HG03045 (cell line): Measurements from ENCODE around the gene ZNF470.

Source experiments
- ATAC-seq: cut with Tn5 transposase; IDR thresholded peaks from one replicate; pipeline ENCODE4 v1.9.1; 2021; ENCODE audit warnings: mild to moderate bottlenecking, moderate library complexity; ENCODE audit not compliant: unreplicated experiment

Gene ZNF470

GRCh38 chr19:56567274-56568120, at the start of gene ZNF470:
ZNF470 (plus strand) TSS chr19:56567468; CDS start chr19:56570312, 2,844 bp downstream.
- ATAC-seq = peak; percentile 98

- ATAC-seq = no peak
Observed at GRCh38 chr19:56525214-56525860, 41.9 kb upstream of the ZNF470 start.

GRCh38 chr19:56537442-56537841, 29.8 kb upstream of the ZNF470 start:
- ATAC-seq = no peak

GRCh38 chr19:56538254-56538760, 29.0 kb upstream of the ZNF470 start:
- peak; percentile 81 for ATAC-seq

DNA sequence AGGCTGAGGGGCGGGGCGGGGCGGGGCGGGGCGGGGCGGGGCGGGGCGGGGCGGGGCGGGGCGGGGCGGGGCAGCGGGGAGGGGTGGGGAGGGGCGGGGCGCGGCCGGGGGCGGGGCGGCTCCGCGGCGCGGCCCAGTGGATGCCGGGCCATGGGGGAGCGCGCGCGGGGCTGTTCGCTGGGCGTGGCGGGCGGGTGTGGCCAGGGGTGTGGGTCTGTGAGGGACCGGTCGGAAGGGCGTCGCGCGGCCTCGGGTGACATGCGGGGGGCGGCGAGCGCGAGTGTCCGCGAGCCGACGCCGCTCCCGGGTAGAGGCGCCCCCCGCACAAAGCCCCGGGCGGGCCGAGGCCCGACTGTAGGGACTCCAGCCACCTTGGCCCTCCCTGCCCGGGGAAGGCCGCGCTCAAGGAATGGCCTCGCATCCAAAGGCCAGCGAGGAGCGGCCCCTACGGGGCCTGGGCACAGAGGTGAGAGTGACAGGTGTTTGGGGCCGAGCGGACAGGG, 28.5 kb upstream of the ZNF470 start, which contains the start of gene ZFP28:
TSS of gene ZFP28 (plus strand) at position 188 of the 503 bp plus-strand sequence. CDS start at position 259, 71 bp downstream.
- peak; percentile 39 for ATAC-seq

- ATAC-seq = no peak
Observed at GRCh38 chr19:56543776-56544175, 23.5 kb upstream of the ZNF470 start.

DNA sequence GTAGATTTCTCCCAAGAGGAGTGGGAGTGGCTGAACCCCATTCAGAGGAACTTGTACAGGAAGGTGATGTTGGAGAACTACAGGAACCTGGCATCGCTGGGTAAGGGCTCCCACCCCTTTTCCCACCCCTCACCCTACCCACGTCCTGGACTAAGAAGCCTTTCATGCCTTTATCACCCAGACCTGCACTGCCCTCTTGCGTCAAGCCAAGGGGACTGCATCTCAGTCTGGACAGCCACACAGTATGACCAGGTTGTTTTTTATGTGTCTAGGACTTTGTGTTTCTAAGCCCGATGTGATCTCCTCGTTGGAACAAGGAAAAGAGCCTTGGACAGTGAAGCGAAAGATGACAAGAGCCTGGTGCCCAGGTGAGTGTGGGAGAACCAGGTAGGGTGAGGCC, 19.7 kb upstream of the ZNF470 start:
- ATAC-seq = no peak

DNA sequence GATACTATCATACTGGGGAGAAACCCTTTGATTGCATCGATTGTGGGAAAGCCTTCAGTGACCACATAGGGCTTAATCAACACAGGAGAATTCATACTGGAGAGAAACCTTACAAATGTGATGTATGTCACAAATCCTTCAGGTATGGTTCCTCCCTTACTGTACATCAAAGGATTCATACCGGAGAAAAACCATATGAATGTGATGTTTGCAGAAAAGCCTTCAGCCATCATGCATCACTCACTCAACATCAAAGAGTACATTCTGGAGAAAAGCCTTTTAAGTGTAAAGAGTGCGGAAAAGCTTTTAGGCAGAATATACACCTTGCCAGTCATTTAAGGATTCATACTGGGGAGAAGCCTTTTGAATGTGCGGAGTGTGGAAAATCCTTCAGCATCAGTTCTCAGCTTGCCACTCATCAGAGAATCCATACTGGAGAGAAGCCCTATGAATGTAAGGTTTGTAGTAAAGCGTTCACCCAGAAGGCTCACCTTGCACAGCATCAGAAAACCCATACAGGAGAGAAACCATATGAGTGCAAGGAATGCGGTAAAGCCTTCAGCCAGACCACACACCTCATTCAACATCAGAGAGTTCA, 12.9 kb upstream of the ZNF470 start:
- ATAC-seq = no peak

DNA sequence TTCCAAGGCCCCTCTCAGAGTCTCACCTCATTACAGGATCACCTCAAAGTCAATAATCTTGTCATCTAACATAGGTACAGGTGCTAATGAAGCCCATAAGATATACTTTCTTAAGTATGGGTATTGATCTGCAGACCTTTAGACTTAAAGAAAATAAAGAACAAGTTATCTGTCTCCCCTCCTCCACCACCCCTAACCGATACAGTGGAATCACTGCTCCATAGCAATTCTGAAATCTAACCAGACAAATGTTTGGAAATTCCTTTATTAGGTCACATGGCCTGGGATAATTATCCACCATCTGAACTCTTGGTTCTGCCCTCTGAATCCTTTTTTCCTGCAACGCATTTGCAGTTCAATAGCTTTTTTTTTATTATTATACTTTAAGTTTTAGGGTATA, 4.5 kb upstream of the ZNF470 start:
- ATAC-seq = no peak

GRCh38 chr19:56566904-56567273, 379 bp upstream of the ZNF470 start:
- peak; percentile 35 for ATAC-seq

- ATAC-seq = no peak
Observed at GRCh38 chr19:56572589-56572988, 5.3 kb downstream of the ZNF470 start.

DNA sequence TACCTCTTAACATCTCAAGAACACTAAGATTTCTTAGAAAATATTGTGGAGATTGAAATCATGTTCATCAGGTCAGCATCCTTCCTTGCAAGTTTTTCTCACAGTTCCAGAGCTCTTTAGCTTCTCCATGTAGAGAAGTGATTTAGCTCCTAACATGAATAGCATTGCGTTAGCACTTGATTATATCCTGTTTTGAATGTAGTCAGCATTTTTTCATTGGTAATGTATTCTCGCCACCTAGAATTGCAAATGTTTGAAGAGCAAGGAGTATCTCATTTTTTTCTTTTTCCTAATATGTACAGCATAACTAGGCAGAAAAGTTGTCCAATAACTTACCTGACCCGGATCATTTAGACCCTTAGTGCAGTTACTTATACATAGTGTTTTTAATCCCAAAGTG, 6.6 kb downstream of the ZNF470 start:
- ATAC-seq = no peak

DNA sequence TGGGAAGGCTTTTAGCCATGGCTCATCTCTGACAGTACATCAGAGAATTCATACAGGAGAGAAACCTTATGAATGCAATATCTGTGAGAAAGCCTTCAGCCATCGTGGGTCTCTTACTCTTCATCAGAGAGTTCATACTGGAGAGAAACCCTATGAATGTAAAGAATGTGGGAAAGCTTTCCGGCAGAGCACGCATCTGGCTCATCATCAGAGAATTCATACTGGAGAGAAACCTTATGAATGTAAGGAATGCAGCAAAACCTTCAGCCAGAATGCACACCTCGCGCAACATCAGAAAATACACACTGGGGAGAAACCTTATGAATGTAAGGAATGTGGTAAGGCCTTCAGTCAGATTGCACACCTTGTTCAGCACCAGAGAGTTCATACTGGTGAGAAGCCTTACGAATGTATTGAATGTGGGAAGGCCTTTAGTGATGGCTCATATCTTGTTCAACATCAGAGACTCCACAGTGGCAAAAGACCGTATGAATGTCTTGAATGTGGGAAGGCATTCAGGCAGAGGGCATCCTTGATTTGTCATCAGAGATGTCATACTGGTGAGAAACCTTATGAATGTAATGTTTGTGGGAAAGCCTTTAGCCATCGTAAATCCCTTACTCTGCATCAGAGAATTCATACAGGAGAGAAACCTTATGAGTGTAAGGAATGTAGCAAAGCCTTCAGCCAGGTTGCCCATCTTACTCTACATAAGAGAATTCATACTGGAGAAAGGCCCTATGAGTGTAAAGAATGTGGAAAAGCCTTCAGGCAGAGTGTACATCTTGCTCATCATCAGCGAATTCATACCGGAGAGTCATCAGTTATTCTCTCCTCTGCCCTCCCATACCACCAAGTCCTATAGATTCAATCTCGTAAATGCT, 10.7 kb downstream of the ZNF470 start:
- no peak for ATAC-seq

GRCh38 chr19:56594446-56594782, 27.1 kb downstream of the ZNF470 start:
- ATAC-seq = no peak

DNA sequence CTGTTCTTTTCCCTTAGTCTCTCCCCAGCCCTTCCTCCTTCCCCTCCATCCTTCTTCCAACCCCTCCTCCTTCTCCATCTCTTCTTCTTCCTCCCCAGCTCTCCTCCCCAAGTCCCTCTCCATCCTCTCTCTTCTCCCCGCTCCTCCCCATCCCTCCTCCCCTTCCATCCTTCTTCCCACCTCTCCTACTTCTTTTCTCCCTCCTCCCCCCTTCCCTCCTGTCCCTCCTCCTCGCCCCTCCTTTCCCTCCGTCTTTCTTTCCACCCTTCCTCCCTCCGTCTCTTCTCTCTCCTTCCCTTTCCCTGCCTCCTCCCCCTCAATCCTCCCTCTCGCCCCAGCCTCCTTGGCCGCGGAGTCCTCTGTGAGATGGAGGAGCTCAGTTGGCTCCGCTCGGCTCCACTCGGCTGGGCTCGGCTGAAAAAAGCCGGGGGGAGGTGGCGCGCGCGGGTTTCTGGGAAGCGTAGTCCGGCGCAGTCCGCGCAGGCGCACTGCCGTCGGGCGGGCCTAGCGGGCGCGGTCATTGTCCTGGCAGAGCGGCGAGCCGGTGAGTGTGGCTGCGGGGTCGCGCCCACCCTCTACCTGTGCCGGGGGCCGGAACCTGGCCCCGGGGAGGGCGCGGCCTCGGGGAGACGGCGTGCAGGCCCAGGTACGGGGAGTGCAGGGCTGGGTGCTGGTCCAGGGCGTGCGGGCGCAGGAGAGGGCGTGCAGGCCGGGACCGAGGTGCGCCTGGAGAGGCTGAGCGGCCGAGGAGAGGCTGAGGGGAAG, 27.7 kb downstream of the ZNF470 start, which contains the start of gene ZNF71:
TSS of gene ZNF71 (plus strand) at position 520 of the 765 bp plus-strand sequence. CDS start 6,257 bp downstream, outside the sequence.
- peak; percentile 87 for ATAC-seq

- ATAC-seq = no peak
Observed at GRCh38 chr19:56595548-56595899, 28.3 kb downstream of the ZNF470 start.

DNA sequence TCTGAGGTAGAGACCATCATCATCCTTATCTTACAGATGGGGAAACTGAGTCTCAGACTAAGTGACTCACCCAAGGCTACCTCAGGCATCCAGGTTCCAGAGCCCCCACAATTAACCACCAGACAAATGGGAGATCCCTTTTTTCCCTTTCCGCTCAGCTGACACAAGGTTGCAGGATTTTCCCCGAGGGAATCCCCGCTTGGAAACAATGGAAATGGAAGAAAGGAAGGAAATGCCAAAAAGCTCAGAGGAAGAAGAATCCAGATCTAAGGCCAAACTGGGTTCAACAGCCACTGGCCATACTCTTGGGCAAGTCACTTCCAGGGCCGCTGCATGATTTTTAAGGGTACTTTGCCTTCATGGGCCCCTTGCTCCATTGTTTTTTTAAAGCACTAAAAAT, 29.4 kb downstream of the ZNF470 start:
- no peak for ATAC-seq

DNA sequence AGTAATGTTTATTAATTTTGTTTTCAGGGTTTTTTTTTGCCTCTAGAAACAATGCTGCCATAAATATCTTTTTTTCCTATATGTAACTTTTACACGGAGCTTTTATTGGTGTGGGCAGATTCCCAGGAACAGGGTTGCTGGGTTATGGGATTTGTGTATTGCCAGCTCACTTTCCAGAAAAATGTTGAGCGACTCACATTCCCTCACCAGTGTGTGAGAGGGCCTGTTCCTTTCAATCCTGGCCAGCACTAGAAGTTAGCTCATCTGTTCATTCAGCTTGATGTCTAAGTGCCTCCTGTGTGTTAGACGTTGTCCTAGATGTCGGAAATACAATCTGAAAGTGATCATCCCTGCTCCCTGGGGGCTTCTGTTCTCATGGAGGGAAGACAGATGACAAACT, 30.4 kb downstream of the ZNF470 start:
- ATAC-seq = no peak

GRCh38 chr19:56601375-56601774, 34.1 kb downstream of the ZNF470 start:
- ATAC-seq = no peak

GRCh38 chr19:56603829-56604228, 36.6 kb downstream of the ZNF470 start:
- ATAC-seq = no peak
